GM12864 (cell line): Measurements from ENCODE around the gene CBX4.

Experiments used
- DNase-seq: peaks from one replicate; pipeline ENCODE4 v3.0.0-alpha.2; 2011; ENCODE audit warnings: low read depth
- H3K4me3 ChIP-seq: 2 replicates; pipeline ENCODE4 v1.5.1; 2011; ENCODE audit warnings: mild to moderate bottlenecking, low read depth, low read length, control low read depth
- CTCF ChIP-seq: IDR thresholded peaks from 2 replicates; pipeline ENCODE4 v1.5.1; 2011; ENCODE audit warnings: low read depth, mild to moderate bottlenecking, moderate library complexity, low read length, control low read depth, inconsistent platforms; ENCODE audit errors: missing control alignments

The CBX4 gene

GRCh38 chr17:79788989-79789942 lies 50.0 kb downstream of the CBX4 start:
- no peak overlapping the region for H3K4me3 ChIP-seq
- no peak for TF ChIP-seq CTCF
- DNase-seq = no peak

GRCh38 chr17:79788455-79788854 lies 50.8 kb downstream of the CBX4 start:
- no peak for DNase-seq
- no peak for TF ChIP-seq CTCF
- no peak overlapping the region for H3K4me3 ChIP-seq

GRCh38 chr17:79786930-79787643 lies 52.2 kb downstream of the CBX4 start:
- DNase-seq = no peak
- no peak for TF ChIP-seq CTCF
- H3K4me3 ChIP-seq = no peak overlapping the region

GRCh38 chr17:79785900-79786810 lies 53.1 kb downstream of the CBX4 start:
- no peak for TF ChIP-seq CTCF
- H3K4me3 ChIP-seq = no peak overlapping the region
- DNase-seq = no peak

GRCh38 chr17:79785017-79785899 lies 54.0 kb downstream of the CBX4 start:
- no peak for TF ChIP-seq CTCF
- DNase-seq = no peak
- no peak overlapping the region for H3K4me3 ChIP-seq
